Skeletal muscle tissue (tissue), 4 donors: ENCODE data around the gene LPCAT2. TPM values are rescaled to one million over a fixed set of nuclear protein-coding genes. Genes with fewer than 3 reads are reported as not detected.

ENCODE experiments used
- H3K27ac ChIP-seq: one replicate; pipeline ENCODE4 v1.7.0; 2013; ENCODE audit warnings: mild to moderate bottlenecking, low read depth, low read length, inconsistent platforms
- H3K27me3 ChIP-seq, 3 donors: one replicate each; pipeline ENCODE4 v1.7.0; 2013; ENCODE audit warnings: low read length in 3 of 3; ENCODE audit not compliant: control insufficient read depth in 3 of 3, insufficient read depth in 3 of 3
- H3K36me3 ChIP-seq, 3 donors: one replicate each; pipeline ENCODE4 v1.7.0; 2013; ENCODE audit warnings: low read length in 3 of 3; ENCODE audit not compliant: control insufficient read depth in 3 of 3, insufficient read depth in 3 of 3
- H3K4me1 ChIP-seq, 3 donors: one replicate each; pipeline ENCODE4 v1.7.0; 2013; ENCODE audit warnings: low read length in 3 of 3, mild to moderate bottlenecking in 3 of 3; ENCODE audit not compliant: control insufficient read depth in 3 of 3, insufficient read depth in 3 of 3
- H3K4me3 ChIP-seq, 3 donors: one replicate each; pipeline ENCODE4 v1.7.0; 2013; ENCODE audit warnings: low read length in 3 of 3
- H3K9ac ChIP-seq, 3 donors: one replicate each; pipeline ENCODE4 v1.7.0; 2013; ENCODE audit warnings: low read length in 3 of 3, mild to moderate bottlenecking in 3 of 3, moderate library complexity in 2 of 3, low read depth in 1 of 3
- H3K9me3 ChIP-seq, 3 donors: one replicate each; pipeline ENCODE4 v1.7.0; 2013; ENCODE audit warnings: low read length in 3 of 3; ENCODE audit not compliant: control insufficient read depth in 3 of 3
- total RNA-seq: library from RNA; depleted of rRNA; stranded (reverse); fragments of >200 nt; gene quantifications from one replicate; pipeline ENCODE4 v1.2.3, GENCODE V29; 2014
- donor health status: Osteomylitis.

The LPCAT2 gene
- total RNA-seq, 1 donor from 2014 or later, result 24.5 TPM

DNA sequence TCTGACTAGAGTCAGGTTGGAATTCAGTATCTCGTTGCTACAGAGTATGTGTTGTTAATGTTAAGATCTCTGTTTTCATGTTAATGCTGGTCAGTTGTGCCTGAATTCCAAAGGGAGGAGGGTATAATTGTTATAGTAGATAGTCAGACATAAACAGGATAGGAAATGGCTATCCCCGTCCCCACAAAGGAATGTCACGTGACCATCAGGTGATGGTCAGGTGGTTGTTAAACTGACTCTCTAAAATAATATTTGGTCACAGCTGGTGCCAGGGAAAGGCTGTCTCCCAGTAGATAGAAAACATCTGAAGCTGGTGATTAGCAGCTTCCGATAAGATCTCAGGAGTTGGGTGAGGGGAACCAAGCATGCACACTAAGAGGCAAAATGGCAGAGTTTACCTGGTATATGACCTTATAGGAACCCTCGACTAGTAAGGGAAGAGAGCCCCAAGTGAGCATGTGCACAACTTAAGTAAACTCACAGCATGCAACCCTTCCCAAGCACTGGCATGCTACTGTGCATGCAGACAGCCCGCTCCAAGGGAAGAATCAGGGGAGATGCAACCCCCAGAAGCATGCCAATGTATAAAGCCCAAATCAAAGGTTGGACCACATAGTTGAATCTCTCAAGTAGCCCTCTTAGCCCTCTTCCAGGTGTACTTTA is 119.6 kb downstream of the LPCAT2 start:
- H3K36me3 ChIP-seq, result no peaks in the 10 kb centered on the region
- H3K27me3 ChIP-seq, result peaks cover 0 to 2% (median 0%) of the 10 kb centered on the region in 3 donors
- no peaks in the 10 kb centered on the region for H3K4me1 ChIP-seq
- no peaks in the 10 kb centered on the region for H3K9me3 ChIP-seq
- no peak overlapping the region for H3K27ac ChIP-seq
- no peak overlapping the region for H3K9ac ChIP-seq
- no peak overlapping the region for H3K4me3 ChIP-seq

DNA sequence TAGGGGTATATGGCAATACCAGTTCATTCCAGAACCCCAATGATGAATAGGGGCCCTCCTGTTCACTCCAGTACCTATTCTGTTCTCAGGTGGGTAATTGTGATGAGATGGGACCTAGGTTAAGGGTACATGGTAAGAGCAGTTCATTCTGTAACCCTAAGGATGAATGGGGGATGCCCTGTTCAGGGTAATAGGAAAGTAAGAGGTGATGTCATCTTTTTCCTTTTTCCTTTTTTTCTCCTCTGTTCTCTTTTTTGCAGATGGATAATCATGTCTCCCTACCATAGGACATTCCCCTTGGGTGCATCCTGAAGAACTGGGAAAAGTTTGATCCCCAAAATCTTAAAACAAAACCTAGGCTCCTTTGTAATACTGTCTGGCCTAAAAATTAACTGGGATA is 121.9 kb downstream of the LPCAT2 start:
- Histone ChIP-seq H3K27me3 (peaks cover 0 to 2% (median 0%) of the 10 kb centered on the region in 3 donors), H3K9me3 (no peaks in the 10 kb centered on the region), H3K4me1 (no peaks in the 10 kb centered on the region), H3K27ac (no peak overlapping the region), H3K4me3 (no peak overlapping the region), H3K9ac (no peak overlapping the region), H3K36me3 (no peaks in the 10 kb centered on the region)

DNA sequence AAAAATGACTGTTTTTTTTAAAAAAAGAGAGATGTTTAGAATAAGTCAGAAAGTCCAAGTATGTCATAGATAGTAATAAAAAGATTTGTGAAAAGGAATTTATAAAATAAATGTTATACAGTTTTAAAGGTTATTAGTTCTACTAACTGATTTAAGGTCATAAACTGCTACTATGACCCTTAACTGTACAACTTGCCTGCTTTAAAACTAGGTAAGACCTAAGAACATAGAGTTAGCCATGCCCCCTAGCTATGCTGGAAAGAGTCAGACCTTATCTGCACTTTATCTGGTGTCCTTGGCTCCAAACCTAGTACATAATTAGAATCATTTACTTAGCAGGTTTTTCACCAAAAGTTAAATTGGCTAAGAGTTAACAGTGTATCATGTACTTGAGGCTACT is 123.4 kb downstream of the LPCAT2 start:
- no peak overlapping the region for H3K9ac ChIP-seq
- H3K4me1 ChIP-seq, result no peaks in the 10 kb centered on the region
- H3K36me3 ChIP-seq, result no peaks in the 10 kb centered on the region
- H3K9me3 ChIP-seq, result no peaks in the 10 kb centered on the region
- H3K27ac ChIP-seq, result no peak overlapping the region
- peaks cover 0 to 4% (median 4%) of the 10 kb centered on the region in 3 donors for H3K27me3 ChIP-seq
- no peak overlapping the region for H3K4me3 ChIP-seq

DNA sequence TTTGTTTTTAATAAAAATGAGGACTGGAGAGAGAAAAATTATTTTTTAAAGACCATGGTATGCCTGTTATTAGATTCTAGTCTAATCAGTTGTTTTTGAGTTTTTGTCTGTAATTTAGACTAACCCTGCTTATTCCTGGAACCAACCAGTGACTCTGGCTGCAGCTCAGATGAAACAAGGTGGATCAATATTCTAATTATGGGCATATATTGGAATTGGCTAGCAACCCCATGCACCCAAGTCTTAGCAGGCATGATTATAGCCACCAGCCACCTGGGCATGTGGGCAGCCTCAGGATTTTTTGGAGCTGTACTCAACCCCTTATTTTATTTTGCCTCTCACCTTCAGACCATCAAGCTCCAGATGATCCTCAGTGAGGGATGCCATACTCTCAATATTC is 125.3 kb downstream of the LPCAT2 start:
- Histone ChIP-seq H3K4me3 (no peak overlapping the region), H3K27me3 (peaks cover 0 to 10% (median 4%) of the 10 kb centered on the region in 3 donors), H3K9me3 (no peaks in the 10 kb centered on the region), H3K4me1 (no peaks in the 10 kb centered on the region), H3K9ac (no peak overlapping the region), H3K36me3 (no peaks in the 10 kb centered on the region), H3K27ac (no peak overlapping the region)

Other genes with a start within 250 kb of the LPCAT2 start
- not detected for gene IRX6, start 184.9 kb upstream of the LPCAT2 start, total RNA-seq
- gene MMP2, start 29.9 kb upstream of the LPCAT2 start, total RNA-seq, result 194 TPM
- not detected for gene CAPNS2, start 57.6 kb downstream of the LPCAT2 start, total RNA-seq
- 1.0 TPM for gene SLC6A2, start 146.9 kb downstream of the LPCAT2 start, total RNA-seq